ENCODE results near the gene IRS2.

Gene IRS2

DNA sequence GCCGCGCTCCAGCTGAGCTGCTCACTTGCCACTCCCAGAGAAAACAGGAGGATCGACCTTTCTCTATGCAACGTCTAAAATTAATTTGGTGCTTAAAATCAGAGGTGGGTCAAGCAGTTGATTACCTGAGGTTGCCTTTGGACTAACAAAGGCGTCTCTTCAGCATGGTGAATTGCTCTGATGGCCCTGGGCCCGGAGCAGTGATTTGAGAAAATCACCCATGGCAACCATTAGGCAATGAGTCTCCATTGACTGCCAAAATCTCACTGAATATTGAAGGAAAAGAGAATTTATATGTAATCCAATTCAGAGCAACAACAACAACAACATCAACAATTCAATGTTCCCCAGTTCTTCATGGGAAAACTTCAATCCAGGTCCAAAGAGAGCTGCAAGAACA lies 61.8 kb downstream of the IRS2 start:
- TF ChIP-seq TAF1 (IDR thresholded peaks at IDR 0.05; ENCODE audit: borderline replicate concordance, insufficient read depth, low read length) (no peak), FOXP2 (optimal IDR thresholded peaks at IDR 0.05; ENCODE audit: borderline replicate concordance, extremely low read depth, extremely low read length, insufficient read depth) (no peak), POLR2AphosphoS5 (IDR thresholded peaks at IDR 0.05; ENCODE audit: low read depth, low read length) (no peak), SIN3A (IDR thresholded peaks at IDR 0.05; ENCODE audit: borderline replicate concordance, insufficient read depth, low read length) (no peak)
- TF ChIP-seq, protein P1, sequence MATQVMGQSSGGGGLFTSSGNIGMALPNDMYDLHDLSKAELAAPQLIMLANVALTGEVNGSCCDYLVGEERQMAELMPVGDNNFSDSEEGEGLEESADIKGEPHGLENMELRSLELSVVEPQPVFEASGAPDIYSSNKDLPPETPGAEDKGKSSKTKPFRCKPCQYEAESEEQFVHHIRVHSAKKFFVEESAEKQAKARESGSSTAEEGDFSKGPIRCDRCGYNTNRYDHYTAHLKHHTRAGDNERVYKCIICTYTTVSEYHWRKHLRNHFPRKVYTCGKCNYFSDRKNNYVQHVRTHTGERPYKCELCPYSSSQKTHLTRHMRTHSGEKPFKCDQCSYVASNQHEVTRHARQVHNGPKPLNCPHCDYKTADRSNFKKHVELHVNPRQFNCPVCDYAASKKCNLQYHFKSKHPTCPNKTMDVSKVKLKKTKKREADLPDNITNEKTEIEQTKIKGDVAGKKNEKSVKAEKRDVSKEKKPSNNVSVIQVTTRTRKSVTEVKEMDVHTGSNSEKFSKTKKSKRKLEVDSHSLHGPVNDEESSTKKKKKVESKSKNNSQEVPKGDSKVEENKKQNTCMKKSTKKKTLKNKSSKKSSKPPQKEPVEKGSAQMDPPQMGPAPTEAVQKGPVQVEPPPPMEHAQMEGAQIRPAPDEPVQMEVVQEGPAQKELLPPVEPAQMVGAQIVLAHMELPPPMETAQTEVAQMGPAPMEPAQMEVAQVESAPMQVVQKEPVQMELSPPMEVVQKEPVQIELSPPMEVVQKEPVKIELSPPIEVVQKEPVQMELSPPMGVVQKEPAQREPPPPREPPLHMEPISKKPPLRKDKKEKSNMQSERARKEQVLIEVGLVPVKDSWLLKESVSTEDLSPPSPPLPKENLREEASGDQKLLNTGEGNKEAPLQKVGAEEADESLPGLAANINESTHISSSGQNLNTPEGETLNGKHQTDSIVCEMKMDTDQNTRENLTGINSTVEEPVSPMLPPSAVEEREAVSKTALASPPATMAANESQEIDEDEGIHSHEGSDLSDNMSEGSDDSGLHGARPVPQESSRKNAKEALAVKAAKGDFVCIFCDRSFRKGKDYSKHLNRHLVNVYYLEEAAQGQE (IDR thresholded peaks at IDR 0.05; ENCODE audit: insufficient read depth in 1 of 2, low read depth in 2 of 2, low read length in 2 of 2), result no peak

DNA sequence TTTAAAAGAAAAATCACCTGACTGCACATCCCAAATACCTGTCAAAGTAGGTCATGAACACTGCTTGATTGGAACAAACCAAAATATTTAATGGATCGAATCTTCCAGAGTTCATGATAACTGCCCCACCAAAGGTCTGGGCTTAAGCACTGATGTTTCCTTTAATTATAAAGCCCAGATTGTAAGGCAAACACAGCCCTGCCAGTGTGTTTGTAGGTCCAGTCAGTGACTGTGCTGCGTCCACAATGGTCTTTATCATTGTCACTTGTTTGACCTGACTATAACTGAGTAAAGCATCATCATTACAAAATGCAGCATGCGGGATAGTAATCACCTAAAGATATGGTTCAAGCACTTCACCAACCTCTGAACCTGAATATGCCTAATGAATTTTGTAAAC lies 63.3 kb downstream of the IRS2 start:
- no peak for TF ChIP-seq POLR2AphosphoS5 (IDR thresholded peaks at IDR 0.05; ENCODE audit: low read depth, low read length)
- no peak for TF ChIP-seq SIN3A (IDR thresholded peaks at IDR 0.05; ENCODE audit: borderline replicate concordance, insufficient read depth, low read length)
- TF ChIP-seq FOXP2 (optimal IDR thresholded peaks at IDR 0.05; ENCODE audit: borderline replicate concordance, extremely low read depth, extremely low read length, insufficient read depth), result no peak
- TF ChIP-seq, protein P1 (IDR thresholded peaks at IDR 0.05; ENCODE audit: insufficient read depth in 1 of 2, low read depth in 2 of 2, low read length in 2 of 2), result no peak

DNA sequence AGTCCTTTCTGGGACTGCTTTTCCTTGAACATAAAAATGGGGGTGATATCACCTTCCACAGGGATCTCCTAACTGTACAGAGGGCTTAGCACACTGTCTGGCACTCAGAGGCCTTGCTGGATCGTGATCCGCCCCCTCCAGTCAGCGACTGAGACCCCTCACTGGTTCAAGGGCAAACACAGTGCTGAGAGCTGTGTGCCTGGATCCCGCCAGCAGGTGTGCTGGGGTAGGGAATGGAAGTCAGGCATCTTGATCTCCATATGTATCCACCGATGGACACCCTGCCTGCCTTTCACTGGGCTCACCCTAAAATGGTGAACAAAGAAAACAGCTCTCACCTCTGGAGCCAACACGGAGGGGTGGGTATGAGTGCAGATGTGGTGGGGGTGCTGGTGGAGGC lies 64.3 kb downstream of the IRS2 start:
- TF ChIP-seq TAF1 (IDR thresholded peaks at IDR 0.05; ENCODE audit: borderline replicate concordance, insufficient read depth, low read length) (no peak), POLR2AphosphoS5 (IDR thresholded peaks at IDR 0.05; ENCODE audit: low read depth, low read length) (no peak), FOXP2 (optimal IDR thresholded peaks at IDR 0.05; ENCODE audit: borderline replicate concordance, extremely low read depth, extremely low read length, insufficient read depth) (no peak), SIN3A (IDR thresholded peaks at IDR 0.05; ENCODE audit: borderline replicate concordance, insufficient read depth, low read length) (no peak)
- TF ChIP-seq, protein P1 (IDR thresholded peaks at IDR 0.05; ENCODE audit: insufficient read depth in 1 of 2, low read depth in 2 of 2, low read length in 2 of 2), result no peak

DNA sequence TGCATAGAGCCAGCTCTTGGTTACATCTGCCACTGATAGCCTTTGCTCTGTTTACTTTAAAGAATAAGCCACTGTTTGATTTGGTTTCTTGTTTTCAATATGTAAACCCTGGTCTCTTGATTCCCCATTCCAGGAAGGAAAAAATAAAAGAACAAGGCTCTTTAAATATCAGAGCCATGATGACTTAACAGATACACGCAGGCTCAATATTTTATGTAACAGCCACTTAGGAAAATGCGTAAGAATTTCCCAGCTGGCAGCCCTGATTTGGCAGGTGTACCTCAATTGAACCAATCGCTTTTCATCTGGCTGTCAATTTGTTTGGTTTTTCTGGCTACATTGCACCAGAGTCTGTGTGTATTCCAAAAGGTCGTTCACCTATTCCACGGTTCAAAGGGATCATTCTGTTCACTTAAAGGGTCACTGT lies 65.6 kb downstream of the IRS2 start:
- TF ChIP-seq, protein P1 (IDR thresholded peaks at IDR 0.05; ENCODE audit: insufficient read depth in 1 of 2, low read depth in 2 of 2, low read length in 2 of 2), result no peak
- TF ChIP-seq FOXP2 (optimal IDR thresholded peaks at IDR 0.05; ENCODE audit: borderline replicate concordance, extremely low read depth, extremely low read length, insufficient read depth), result no peak
- no peak for TF ChIP-seq SIN3A (IDR thresholded peaks at IDR 0.05; ENCODE audit: borderline replicate concordance, insufficient read depth, low read length)
- TF ChIP-seq TAF1 (IDR thresholded peaks at IDR 0.05; ENCODE audit: borderline replicate concordance, insufficient read depth, low read length), result no peak
- TF ChIP-seq POLR2AphosphoS5 (IDR thresholded peaks at IDR 0.05; ENCODE audit: low read depth, low read length), result no peak
